Measurements from ENCODE around the gene SH3RF3.
"Not testable (repeated sequence)": the region's sequence is repeated elsewhere in the genome, so short reads cannot be mapped to it uniquely, and the experiment has no call there.

SH3RF3 gene

GRCh38 chr2:109222422-109222821 is 93.4 kb downstream of the SH3RF3 start:
- DNase-seq: no peak

GRCh38 chr2:109222825-109223471 is 93.9 kb downstream of the SH3RF3 start:
- no peak for DNase-seq

- DNase-seq: no peak
Measured at GRCh38 chr2:109223490-109223889, 94.5 kb downstream of the SH3RF3 start.

GRCh38 chr2:109224341-109224740 is 95.3 kb downstream of the SH3RF3 start:
- not testable (repeated sequence) for DNase-seq

GRCh38 chr2:109225170-109225782 is 96.3 kb downstream of the SH3RF3 start:
- no peak for DNase-seq

- no peak for DNase-seq
Measured at GRCh38 chr2:109226128-109226527, 97.1 kb downstream of the SH3RF3 start.

- DNase-seq: no peak
Measured at GRCh38 chr2:109226622-109227021, 97.6 kb downstream of the SH3RF3 start.

- DNase-seq: no peak
Measured at GRCh38 chr2:109229094-109229675, 100.2 kb downstream of the SH3RF3 start.

- no peak for DNase-seq
Measured at GRCh38 chr2:109230941-109231420, 102.0 kb downstream of the SH3RF3 start.

- no peak for DNase-seq
Measured at GRCh38 chr2:109231428-109231827, 102.4 kb downstream of the SH3RF3 start.

- DNase-seq: no peak
Measured at GRCh38 chr2:109231996-109232705, 103.1 kb downstream of the SH3RF3 start.

- no peak for DNase-seq
Measured at GRCh38 chr2:109232909-109233308, 103.9 kb downstream of the SH3RF3 start.

- no peak for DNase-seq
Measured at GRCh38 chr2:109233643-109234042, 104.6 kb downstream of the SH3RF3 start.

- DNase-seq: no peak
Measured at GRCh38 chr2:109234355-109234754, 105.3 kb downstream of the SH3RF3 start.

GRCh38 chr2:109236147-109236546 is 107.1 kb downstream of the SH3RF3 start:
- DNase-seq: no peak

- DNase-seq: no peak
Measured at GRCh38 chr2:109237792-109238191, 108.8 kb downstream of the SH3RF3 start.

- no peak for DNase-seq
Measured at GRCh38 chr2:109238580-109238979, 109.6 kb downstream of the SH3RF3 start.

GRCh38 chr2:109239720-109240119 is 110.7 kb downstream of the SH3RF3 start:
- DNase-seq: peak; percentile 39

GRCh38 chr2:109242210-109242653 is 113.2 kb downstream of the SH3RF3 start:
- DNase-seq: no peak

GRCh38 chr2:109242654-109243331 is 113.8 kb downstream of the SH3RF3 start:
- DNase-seq: peak; percentile 56

GRCh38 chr2:109243526-109244303 is 114.7 kb downstream of the SH3RF3 start:
- no peak for DNase-seq

GRCh38 chr2:109244304-109244582 is 115.2 kb downstream of the SH3RF3 start:
- DNase-seq: no peak

Measured in amniotic stem cell (primary cell).